ENCODE data around the gene ATP6V0E1.

DNA sequence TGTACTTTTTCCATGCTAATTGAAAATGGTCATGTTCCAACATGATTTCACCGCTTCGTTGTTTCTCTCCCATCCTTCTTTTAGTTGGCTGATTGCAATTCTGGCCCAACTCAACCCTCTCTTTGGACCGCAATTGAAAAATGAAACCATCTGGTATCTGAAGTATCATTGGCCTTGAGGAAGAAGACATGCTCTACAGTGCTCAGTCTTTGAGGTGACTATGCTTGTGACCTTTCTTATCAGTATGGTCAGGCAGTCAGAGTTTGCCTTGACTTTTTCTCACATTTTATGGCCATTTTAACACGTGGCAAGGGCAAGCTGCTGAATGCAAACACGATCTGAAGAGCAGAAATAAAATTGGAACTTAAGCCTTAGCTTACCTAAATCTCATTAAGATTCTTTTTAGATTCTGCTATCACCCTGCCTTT, 36.6 kb downstream of the ATP6V0E1 start:
- TF ChIP-seq, protein P1, sequence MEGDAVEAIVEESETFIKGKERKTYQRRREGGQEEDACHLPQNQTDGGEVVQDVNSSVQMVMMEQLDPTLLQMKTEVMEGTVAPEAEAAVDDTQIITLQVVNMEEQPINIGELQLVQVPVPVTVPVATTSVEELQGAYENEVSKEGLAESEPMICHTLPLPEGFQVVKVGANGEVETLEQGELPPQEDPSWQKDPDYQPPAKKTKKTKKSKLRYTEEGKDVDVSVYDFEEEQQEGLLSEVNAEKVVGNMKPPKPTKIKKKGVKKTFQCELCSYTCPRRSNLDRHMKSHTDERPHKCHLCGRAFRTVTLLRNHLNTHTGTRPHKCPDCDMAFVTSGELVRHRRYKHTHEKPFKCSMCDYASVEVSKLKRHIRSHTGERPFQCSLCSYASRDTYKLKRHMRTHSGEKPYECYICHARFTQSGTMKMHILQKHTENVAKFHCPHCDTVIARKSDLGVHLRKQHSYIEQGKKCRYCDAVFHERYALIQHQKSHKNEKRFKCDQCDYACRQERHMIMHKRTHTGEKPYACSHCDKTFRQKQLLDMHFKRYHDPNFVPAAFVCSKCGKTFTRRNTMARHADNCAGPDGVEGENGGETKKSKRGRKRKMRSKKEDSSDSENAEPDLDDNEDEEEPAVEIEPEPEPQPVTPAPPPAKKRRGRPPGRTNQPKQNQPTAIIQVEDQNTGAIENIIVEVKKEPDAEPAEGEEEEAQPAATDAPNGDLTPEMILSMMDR (tag by site-specific recombination; IDR thresholded peaks at IDR 0.05), result no peak
- TF ChIP-seq, protein P2, sequence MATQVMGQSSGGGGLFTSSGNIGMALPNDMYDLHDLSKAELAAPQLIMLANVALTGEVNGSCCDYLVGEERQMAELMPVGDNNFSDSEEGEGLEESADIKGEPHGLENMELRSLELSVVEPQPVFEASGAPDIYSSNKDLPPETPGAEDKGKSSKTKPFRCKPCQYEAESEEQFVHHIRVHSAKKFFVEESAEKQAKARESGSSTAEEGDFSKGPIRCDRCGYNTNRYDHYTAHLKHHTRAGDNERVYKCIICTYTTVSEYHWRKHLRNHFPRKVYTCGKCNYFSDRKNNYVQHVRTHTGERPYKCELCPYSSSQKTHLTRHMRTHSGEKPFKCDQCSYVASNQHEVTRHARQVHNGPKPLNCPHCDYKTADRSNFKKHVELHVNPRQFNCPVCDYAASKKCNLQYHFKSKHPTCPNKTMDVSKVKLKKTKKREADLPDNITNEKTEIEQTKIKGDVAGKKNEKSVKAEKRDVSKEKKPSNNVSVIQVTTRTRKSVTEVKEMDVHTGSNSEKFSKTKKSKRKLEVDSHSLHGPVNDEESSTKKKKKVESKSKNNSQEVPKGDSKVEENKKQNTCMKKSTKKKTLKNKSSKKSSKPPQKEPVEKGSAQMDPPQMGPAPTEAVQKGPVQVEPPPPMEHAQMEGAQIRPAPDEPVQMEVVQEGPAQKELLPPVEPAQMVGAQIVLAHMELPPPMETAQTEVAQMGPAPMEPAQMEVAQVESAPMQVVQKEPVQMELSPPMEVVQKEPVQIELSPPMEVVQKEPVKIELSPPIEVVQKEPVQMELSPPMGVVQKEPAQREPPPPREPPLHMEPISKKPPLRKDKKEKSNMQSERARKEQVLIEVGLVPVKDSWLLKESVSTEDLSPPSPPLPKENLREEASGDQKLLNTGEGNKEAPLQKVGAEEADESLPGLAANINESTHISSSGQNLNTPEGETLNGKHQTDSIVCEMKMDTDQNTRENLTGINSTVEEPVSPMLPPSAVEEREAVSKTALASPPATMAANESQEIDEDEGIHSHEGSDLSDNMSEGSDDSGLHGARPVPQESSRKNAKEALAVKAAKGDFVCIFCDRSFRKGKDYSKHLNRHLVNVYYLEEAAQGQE (tag by site-specific recombination; IDR thresholded peaks at IDR 0.05), result no peak
- TF ChIP-seq, protein P3, sequence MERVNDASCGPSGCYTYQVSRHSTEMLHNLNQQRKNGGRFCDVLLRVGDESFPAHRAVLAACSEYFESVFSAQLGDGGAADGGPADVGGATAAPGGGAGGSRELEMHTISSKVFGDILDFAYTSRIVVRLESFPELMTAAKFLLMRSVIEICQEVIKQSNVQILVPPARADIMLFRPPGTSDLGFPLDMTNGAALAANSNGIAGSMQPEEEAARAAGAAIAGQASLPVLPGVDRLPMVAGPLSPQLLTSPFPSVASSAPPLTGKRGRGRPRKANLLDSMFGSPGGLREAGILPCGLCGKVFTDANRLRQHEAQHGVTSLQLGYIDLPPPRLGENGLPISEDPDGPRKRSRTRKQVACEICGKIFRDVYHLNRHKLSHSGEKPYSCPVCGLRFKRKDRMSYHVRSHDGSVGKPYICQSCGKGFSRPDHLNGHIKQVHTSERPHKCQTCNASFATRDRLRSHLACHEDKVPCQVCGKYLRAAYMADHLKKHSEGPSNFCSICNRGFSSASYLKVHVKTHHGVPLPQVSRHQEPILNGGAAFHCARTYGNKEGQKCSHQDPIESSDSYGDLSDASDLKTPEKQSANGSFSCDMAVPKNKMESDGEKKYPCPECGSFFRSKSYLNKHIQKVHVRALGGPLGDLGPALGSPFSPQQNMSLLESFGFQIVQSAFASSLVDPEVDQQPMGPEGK (tag by site-specific recombination; IDR thresholded peaks at IDR 0.05), result no peak
- TF ChIP-seq SALL2 (tag by site-specific recombination; IDR thresholded peaks at IDR 0.05; ENCODE audit: borderline replicate concordance), result no peak
- TF ChIP-seq, protein P4, sequence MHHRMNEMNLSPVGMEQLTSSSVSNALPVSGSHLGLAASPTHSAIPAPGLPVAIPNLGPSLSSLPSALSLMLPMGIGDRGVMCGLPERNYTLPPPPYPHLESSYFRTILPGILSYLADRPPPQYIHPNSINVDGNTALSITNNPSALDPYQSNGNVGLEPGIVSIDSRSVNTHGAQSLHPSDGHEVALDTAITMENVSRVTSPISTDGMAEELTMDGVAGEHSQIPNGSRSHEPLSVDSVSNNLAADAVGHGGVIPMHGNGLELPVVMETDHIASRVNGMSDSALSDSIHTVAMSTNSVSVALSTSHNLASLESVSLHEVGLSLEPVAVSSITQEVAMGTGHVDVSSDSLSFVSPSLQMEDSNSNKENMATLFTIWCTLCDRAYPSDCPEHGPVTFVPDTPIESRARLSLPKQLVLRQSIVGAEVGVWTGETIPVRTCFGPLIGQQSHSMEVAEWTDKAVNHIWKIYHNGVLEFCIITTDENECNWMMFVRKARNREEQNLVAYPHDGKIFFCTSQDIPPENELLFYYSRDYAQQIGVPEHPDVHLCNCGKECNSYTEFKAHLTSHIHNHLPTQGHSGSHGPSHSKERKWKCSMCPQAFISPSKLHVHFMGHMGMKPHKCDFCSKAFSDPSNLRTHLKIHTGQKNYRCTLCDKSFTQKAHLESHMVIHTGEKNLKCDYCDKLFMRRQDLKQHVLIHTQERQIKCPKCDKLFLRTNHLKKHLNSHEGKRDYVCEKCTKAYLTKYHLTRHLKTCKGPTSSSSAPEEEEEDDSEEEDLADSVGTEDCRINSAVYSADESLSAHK (tag by site-specific recombination; IDR thresholded peaks at IDR 0.05), result no peak
- TF ChIP-seq, protein P5, sequence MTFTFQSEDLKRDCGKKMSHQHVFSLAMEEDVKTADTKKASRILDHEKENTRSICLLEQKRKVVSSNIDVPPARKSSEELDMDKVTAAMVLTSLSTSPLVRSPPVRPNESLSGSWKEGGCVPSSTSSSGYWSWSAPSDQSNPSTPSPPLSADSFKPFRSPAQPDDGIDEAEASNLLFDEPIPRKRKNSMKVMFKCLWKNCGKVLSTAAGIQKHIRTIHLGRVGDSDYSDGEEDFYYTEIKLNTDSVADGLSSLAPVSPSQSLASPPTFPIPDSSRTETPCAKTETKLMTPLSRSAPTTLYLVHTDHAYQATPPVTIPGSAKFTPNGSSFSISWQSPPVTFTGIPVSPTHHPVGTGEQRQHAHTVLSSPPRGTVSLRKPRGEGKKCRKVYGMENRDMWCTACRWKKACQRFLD (tag by site-specific recombination; IDR thresholded peaks at IDR 0.05), result no peak
- no peak for TF ChIP-seq ZNF274 (IDR thresholded peaks at IDR 0.05; ENCODE audit: low read length)
- TF ChIP-seq ZNF274 (tag by site-specific recombination; IDR thresholded peaks at IDR 0.05; ENCODE audit: borderline replicate concordance), result no peak

Measured in HEK293 (cell line).